CD4-positive, alpha-beta T cell treated with Interferon gamma for 1 hour (primary cell): ENCODE measurements around the gene RTN4RL2.

ENCODE experiments used
- DNase-seq: peaks from one replicate; pipeline ENCODE4 v3.0.0-alpha.2; 2020

RTN4RL2 gene

GRCh38 chr11:57500926-57501325 lies 40.6 kb downstream of the RTN4RL2 start:
- DNase-seq = no peak

- DNase-seq = no peak
Measured at GRCh38 chr11:57501953-57502352, 41.6 kb downstream of the RTN4RL2 start.

GRCh38 chr11:57502376-57502775 lies 42.0 kb downstream of the RTN4RL2 start:
- DNase-seq = no peak

- DNase-seq = no peak
Measured at GRCh38 chr11:57502870-57503269, 42.5 kb downstream of the RTN4RL2 start.

GRCh38 chr11:57504511-57504910 lies 44.2 kb downstream of the RTN4RL2 start:
- DNase-seq = no peak

GRCh38 chr11:57506522-57506921 lies 46.2 kb downstream of the RTN4RL2 start:
- DNase-seq = no peak

GRCh38 chr11:57508341-57509170 lies 48.2 kb downstream of the RTN4RL2 start:
- DNase-seq = no peak

- no peak for DNase-seq
Measured at GRCh38 chr11:57511741-57512430, 51.6 kb downstream of the RTN4RL2 start.

- no peak for DNase-seq
Measured at GRCh38 chr11:57512646-57513451, 52.5 kb downstream of the RTN4RL2 start.

- no peak for DNase-seq
Measured at GRCh38 chr11:57513452-57513795, 53.1 kb downstream of the RTN4RL2 start.

GRCh38 chr11:57513911-57514537 lies 53.7 kb downstream of the RTN4RL2 start:
- no peak for DNase-seq

GRCh38 chr11:57514538-57515331 lies 54.4 kb downstream of the RTN4RL2 start:
- DNase-seq = peak; percentile 29

- no peak for DNase-seq
Measured at GRCh38 chr11:57515332-57516060, 55.2 kb downstream of the RTN4RL2 start, which contains the start of gene SLC43A1. Gene SLC43A1 (minus strand): TSS chr11:57515702. CDS start chr11:57514111, 1,591 bp downstream.

GRCh38 chr11:57516061-57516443 lies 55.7 kb downstream of the RTN4RL2 start:
- no peak for DNase-seq

GRCh38 chr11:57521116-57521515 lies 60.8 kb downstream of the RTN4RL2 start:
- DNase-seq = no peak

- no peak for DNase-seq
Measured at GRCh38 chr11:57523419-57523818, 63.1 kb downstream of the RTN4RL2 start.
